ENCODE results near the gene ARPC1B. TPM values are rescaled to one million over a fixed set of nuclear protein-coding genes. Genes with fewer than 3 reads are reported as not detected.
"Not testable (repeated sequence)": the region's sequence is repeated elsewhere in the genome, so short reads cannot be mapped to it uniquely, and the experiment has no call there.

Gene ARPC1B
- total RNA-seq, 3 donors from 2014 or later (not counting 1 experiment from before 2014, with no cell fraction given): 161 to 184 (median 179) TPM

GRCh38 chr7:99386584-99387238 is 12.2 kb downstream of the ARPC1B start:
- Mint-ChIP-seq H3K9me3 (no peaks in the 10 kb centered on the region), H3K36me3 (no peaks in the 10 kb centered on the region), H3K4me1 (peaks cover 10 to 34% of the 10 kb centered on the region in 2 donors), H3K27ac (peak overlapping the region; percentile 84 to 97), H3K27me3 (ENCODE audit: low read depth in 2 of 2) (no peaks in the 10 kb centered on the region), H3K4me3 (no peak overlapping the region)
- peak; percentile 25 for TF ChIP-seq CTCF (IDR thresholded peaks at IDR 0.05)
- WGBS (ENCODE audit: insufficient coverage): 94% methylated on average over 9 of the region's 9 CpGs
- ATAC-seq: peak; percentile 55 to 77 (median 70)
- intact Hi-C loops (cut with micrococcal nuclease): loop anchor here (1.0 kb wide), 1 partner anchor 21 kb away; no protein-coding TSS in a partner anchor
- peak in 1 of 2 donors; percentile 71 for DNase-seq
- Histone ChIP-seq H3K4me3 (ENCODE audit: low read length) (no peak overlapping the region), H3K9me3 (ENCODE audit: control insufficient read depth, insufficient read depth, low read length) (no peaks in the 10 kb centered on the region), H3K4me1 (ENCODE audit: control insufficient read depth, insufficient read depth, low read length) (peaks cover 39% of the 10 kb centered on the region), H3K36me3 (ENCODE audit: control insufficient read depth, insufficient read depth, low read length) (peaks cover 65% of the 10 kb centered on the region), H3K27me3 (ENCODE audit: control insufficient read depth, insufficient read depth, low read length) (no peaks in the 10 kb centered on the region), H3K27ac (ENCODE audit: low read length) (no peak overlapping the region)

- peaks cover 68% of the 10 kb centered on the region for H3K36me3 ChIP-seq (ENCODE audit: control insufficient read depth, insufficient read depth, low read length)
- DNase-seq; H3K4me3 Mint-ChIP-seq; H3K4me3 ChIP-seq (ENCODE audit: low read length); H3K9me3 ChIP-seq (ENCODE audit: control insufficient read depth, insufficient read depth, low read length); H3K27me3 Mint-ChIP-seq (ENCODE audit: low read depth in 2 of 2); ATAC-seq; H3K27me3 ChIP-seq (ENCODE audit: control insufficient read depth, insufficient read depth, low read length); H3K9me3 Mint-ChIP-seq; H3K27ac ChIP-seq (ENCODE audit: low read length); H3K36me3 Mint-ChIP-seq: not testable (repeated sequence)
- intact Hi-C loops (cut with micrococcal nuclease): loop anchor here (1.0 kb wide), 1 partner anchor 22 kb away; no protein-coding TSS in a partner anchor
- 93% methylated on average over 11 of the region's 14 CpGs for WGBS (ENCODE audit: insufficient coverage)
- Mint-ChIP-seq H3K27ac (peak overlapping the region; percentile 84 to 97), H3K4me1 (peaks cover 10 to 31% of the 10 kb centered on the region in 2 donors)
- H3K4me1 ChIP-seq (ENCODE audit: control insufficient read depth, insufficient read depth, low read length): peaks cover 38% of the 10 kb centered on the region
- TF ChIP-seq CTCF (IDR thresholded peaks at IDR 0.05): peak; percentile 2
These were observed 12.7 kb downstream of the ARPC1B start for GRCh38 chr7:99387239-99387635.

- TF ChIP-seq CTCF (IDR thresholded peaks at IDR 0.05): no peak
- WGBS (ENCODE audit: insufficient coverage): 97% methylated on average over 20 of the region's 20 CpGs
- ATAC-seq (no peak), DNase-seq (no peak)
- Histone ChIP-seq H3K9me3 (ENCODE audit: control insufficient read depth, insufficient read depth, low read length) (no peaks in the 10 kb centered on the region), H3K4me1 (ENCODE audit: control insufficient read depth, insufficient read depth, low read length) (peaks cover 40% of the 10 kb centered on the region), H3K27me3 (ENCODE audit: control insufficient read depth, insufficient read depth, low read length) (no peaks in the 10 kb centered on the region), H3K27ac (ENCODE audit: low read length) (no peak overlapping the region), H3K36me3 (ENCODE audit: control insufficient read depth, insufficient read depth, low read length) (peaks cover 66% of the 10 kb centered on the region), H3K4me3 (ENCODE audit: low read length) (no peak overlapping the region)
- Mint-ChIP-seq H3K27me3 (ENCODE audit: low read depth in 2 of 2) (no peaks in the 10 kb centered on the region), H3K9me3 (no peaks in the 10 kb centered on the region), H3K27ac (peak overlapping the region in 1 of 2 donors; percentile 26), H3K36me3 (no peaks in the 10 kb centered on the region), H3K4me3 (no peak overlapping the region), H3K4me1 (peaks cover 10 to 35% of the 10 kb centered on the region in 2 donors)
- intact Hi-C loops (cut with micrococcal nuclease): loop anchor here (1.0 kb wide), 1 partner anchor 23 kb away; no protein-coding TSS in a partner anchor
These were observed 13.4 kb downstream of the ARPC1B start for GRCh38 chr7:99387912-99388311.

Measured in natural killer cell (primary cell).